Measurements from ENCODE around the gene GOLM1.

The GOLM1 gene

DNA sequence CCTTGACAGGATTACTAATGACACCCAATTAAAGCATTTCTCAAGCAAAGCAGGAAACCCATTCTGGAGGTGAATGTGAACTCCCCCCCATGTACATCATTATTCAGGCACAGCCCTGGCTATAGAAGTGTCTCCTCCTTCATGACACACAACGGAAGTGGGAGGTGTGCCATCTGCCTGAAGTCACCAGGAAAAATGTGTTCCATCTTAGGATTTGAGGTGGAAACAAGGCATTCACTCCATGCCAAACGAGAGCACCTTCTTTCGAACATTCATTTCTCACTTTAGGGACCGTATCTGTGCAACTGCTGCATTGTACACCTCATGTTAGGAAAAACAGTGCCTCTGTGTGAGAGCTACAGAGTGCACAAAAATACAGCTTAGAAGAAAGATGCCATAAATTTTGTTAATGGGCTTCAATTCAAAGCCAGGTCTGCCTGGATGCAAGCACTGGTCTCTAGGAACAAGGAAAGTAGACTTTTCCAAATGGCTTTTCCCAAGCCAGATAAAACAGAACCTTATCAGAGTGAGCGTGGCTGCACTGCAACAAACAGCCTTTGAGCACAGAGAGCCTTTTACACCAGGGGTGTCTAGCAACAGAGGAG, 19.4 kb downstream of the GOLM1 start:
- TF ChIP-seq, protein P1, sequence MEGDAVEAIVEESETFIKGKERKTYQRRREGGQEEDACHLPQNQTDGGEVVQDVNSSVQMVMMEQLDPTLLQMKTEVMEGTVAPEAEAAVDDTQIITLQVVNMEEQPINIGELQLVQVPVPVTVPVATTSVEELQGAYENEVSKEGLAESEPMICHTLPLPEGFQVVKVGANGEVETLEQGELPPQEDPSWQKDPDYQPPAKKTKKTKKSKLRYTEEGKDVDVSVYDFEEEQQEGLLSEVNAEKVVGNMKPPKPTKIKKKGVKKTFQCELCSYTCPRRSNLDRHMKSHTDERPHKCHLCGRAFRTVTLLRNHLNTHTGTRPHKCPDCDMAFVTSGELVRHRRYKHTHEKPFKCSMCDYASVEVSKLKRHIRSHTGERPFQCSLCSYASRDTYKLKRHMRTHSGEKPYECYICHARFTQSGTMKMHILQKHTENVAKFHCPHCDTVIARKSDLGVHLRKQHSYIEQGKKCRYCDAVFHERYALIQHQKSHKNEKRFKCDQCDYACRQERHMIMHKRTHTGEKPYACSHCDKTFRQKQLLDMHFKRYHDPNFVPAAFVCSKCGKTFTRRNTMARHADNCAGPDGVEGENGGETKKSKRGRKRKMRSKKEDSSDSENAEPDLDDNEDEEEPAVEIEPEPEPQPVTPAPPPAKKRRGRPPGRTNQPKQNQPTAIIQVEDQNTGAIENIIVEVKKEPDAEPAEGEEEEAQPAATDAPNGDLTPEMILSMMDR (IDR thresholded peaks at IDR 0.05; ENCODE audit: low read depth, low read length, missing control alignments): no peak
- no peak for DNase-seq (ENCODE audit: low read depth)
- H3K4me3 ChIP-seq (ENCODE audit: low read depth, low read length): no peak overlapping the region

DNA sequence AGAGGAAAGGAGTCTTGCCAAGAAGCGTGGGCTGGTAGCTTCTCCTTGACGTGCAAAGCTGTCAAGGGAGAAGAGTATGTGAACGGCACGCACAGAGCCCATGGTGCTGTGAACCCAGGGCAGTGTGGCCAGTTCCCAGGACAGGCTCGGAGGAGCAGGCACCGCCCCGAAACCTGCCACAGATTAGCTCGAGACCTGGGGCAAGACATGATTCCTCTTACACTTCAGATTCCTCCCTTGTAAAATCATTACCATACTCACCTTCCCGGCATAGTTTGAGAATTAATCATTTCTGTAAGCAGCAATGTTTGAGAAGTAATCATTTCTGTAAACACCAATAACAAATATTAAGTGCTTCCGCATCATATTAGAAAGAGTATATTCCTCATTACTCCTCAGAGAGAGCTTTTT, 19.9 kb downstream of the GOLM1 start:
- no peak for DNase-seq (ENCODE audit: low read depth)
- TF ChIP-seq, protein P1 (IDR thresholded peaks at IDR 0.05; ENCODE audit: low read depth, low read length, missing control alignments): no peak
- no peak overlapping the region for H3K4me3 ChIP-seq (ENCODE audit: low read depth, low read length)

DNA sequence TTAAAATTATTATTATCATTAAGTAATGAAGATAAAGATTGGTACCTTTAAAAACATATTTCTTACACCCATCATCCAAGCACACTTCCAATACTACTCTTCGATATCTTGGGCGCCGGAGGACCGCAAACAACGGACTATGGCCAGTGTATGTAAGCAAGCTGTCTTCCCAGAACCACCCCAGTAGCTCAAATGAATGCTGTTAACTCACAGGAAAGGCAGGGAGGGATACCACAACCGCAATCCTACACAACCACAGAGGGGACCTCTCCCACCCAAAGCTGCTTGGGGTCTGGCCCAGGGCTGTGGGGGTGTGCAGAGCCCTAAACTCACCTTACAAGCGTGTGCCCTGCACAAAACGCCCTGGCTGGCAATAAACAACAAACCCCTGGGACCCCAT, 20.6 kb downstream of the GOLM1 start:
- H3K4me3 ChIP-seq (ENCODE audit: low read depth, low read length): no peak overlapping the region
- no peak for DNase-seq (ENCODE audit: low read depth)
- TF ChIP-seq, protein P1 (IDR thresholded peaks at IDR 0.05; ENCODE audit: low read depth, low read length, missing control alignments): no peak

DNA sequence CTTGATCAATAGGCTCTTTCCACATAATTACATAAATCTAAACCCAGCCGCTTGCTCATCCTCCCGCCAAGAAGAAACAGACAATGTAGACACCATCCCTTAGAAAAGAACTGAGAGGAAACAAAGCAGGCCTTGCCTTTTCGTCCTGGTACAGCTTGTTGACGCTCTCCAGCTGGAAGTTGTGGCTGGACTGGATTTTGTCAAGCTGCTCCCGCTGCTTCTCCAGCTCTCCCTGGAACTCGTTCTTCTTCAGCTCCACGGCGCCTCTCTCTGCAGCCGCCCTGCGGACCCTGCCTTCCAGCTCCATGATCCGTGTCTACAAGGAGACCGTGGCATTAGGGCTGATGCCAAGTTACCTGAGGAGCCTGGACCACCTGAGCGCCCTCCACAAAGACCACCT, 22.1 kb downstream of the GOLM1 start:
- H3K4me3 ChIP-seq (ENCODE audit: low read depth, low read length): no peak overlapping the region
- TF ChIP-seq, protein P1 (IDR thresholded peaks at IDR 0.05; ENCODE audit: low read depth, low read length, missing control alignments): no peak
- no peak for DNase-seq (ENCODE audit: low read depth)

DNA sequence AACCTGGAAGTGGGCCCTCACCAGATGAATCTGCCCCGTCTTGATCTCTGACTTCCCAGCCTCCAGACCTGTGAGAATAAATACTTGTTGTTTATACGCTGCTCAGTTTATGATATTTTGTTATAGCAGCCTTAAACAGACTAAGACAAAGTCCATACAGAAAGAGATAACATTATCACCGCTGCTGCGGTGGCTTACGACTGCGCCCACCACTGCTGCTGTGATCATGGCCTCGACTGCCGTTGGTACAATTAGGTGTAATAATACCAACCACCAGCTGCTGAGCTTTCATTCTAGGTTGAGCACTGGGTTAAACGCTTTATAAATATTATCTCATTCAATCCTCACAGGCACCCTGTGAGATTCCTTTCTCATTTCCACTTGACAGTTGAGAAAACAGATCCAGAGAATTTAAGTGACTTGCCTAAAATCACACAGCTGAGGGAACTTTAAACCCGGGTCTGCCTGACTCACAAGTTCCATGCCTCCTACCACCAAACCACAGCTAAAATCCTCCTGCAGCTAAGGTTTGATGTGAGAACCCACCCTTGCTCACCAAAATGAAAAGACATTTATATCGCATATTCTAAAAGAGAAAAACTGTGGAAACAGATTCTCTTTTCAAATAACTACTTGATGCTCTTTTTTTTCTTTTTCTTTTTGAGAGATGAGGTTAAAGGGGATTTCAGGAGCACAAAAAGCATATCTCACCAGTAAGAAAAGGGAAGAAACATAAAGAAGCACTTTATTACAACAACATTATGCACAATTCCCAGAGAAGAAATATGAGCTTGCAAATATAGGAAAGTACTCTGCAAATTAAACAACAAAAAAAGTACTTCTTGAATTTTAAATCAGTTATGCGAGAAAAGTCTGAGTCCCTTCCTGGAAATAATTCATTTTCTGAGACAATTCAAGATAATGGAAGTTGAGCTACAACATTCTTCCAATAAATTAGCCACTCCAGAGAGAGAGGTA, 23.9 kb downstream of the GOLM1 start:
- H3K4me3 ChIP-seq (ENCODE audit: low read depth, low read length): no peak overlapping the region
- no peak for DNase-seq (ENCODE audit: low read depth)
- TF ChIP-seq, protein P1 (IDR thresholded peaks at IDR 0.05; ENCODE audit: low read depth, low read length, missing control alignments): no peak

DNA sequence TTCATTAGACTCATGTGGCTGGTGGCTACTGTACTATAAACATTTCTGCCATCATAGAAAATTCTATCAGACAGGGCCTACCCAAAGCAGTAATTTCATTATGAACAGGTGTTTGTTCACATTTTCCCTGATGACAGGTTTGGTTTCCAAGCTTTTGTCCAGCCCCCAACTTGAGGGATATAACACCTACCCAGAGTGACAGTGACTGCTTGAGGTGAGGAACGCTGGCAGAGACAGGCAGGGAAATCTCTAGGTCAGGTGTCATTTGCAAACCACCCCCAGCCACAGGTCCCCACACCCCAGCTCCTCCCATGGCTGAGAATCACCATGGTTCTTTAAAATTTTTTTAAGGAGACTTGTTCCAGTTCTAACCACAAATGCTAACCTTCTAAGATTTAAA, 25.5 kb downstream of the GOLM1 start:
- no peak for DNase-seq (ENCODE audit: low read depth)
- no peak overlapping the region for H3K4me3 ChIP-seq (ENCODE audit: low read depth, low read length)
- TF ChIP-seq, protein P1 (IDR thresholded peaks at IDR 0.05; ENCODE audit: low read depth, low read length, missing control alignments): no peak
